ENCODE measurements around the gene ATL1. TPM values are rescaled to one million over a fixed set of nuclear protein-coding genes. Genes with fewer than 3 reads are reported as not detected.
"Not testable (repeated sequence)": the region's sequence is repeated elsewhere in the genome, so short reads cannot be mapped to it uniquely, and the experiment has no call there.

Gene ATL1
- total and polyA plus RNA-seq, 5 experiments from 2014 or later = 3.1 to 7.1 (median 3.9) TPM

- peaks cover 0 to 19% (median 6%) of the 10 kb centered on the region in 3 donors for H3K36me3 Mint-ChIP-seq
- no peak for DNase-seq
- POLR2A ChIA-PET = no interaction called here
- H3K4me3 Mint-ChIP-seq = no peak overlapping the region
- no peaks in the 10 kb centered on the region for H3K27me3 Mint-ChIP-seq
- no peaks in the 10 kb centered on the region for H3K9me3 Mint-ChIP-seq
- ATAC-seq = no peak
- no peak overlapping the region for H3K27ac Mint-ChIP-seq
- no peaks in the 10 kb centered on the region for H3K4me1 Mint-ChIP-seq
Measured at GRCh38 chr14:50635141-50635540, 75.2 kb downstream of the ATL1 start.

GRCh38 chr14:50647282-50647681, 87.3 kb downstream of the ATL1 start:
- POLR2A ChIA-PET = interaction anchor here (0.7 kb wide), 1 partner anchor 634 kb away, joined by 4 read pairs; no protein-coding TSS in a partner anchor

GRCh38 chr14:50647753-50648152, 87.8 kb downstream of the ATL1 start:
- Mint-ChIP-seq H3K27ac (peak overlapping the region in 1 of 10 donors; percentile 63), H3K4me1 (peaks cover 0 to 28% (median 0%) of the 10 kb centered on the region in 4 donors), H3K27me3 (no peaks in the 10 kb centered on the region), H3K36me3 (peaks cover 0 to 8% (median 2%) of the 10 kb centered on the region in 3 donors), H3K9me3 (no peaks in the 10 kb centered on the region), H3K4me3 (no peak overlapping the region)
- DNase-seq = no peak
- ATAC-seq = no peak
- POLR2A ChIA-PET = no interaction called here

More at GRCh38 chr14:50647282-50647681, 87.3 kb downstream of the ATL1 start:
- no peak for DNase-seq
- H3K36me3 Mint-ChIP-seq = peaks cover 0 to 10% (median 4%) of the 10 kb centered on the region in 3 donors
- no peaks in the 10 kb centered on the region for H3K27me3 Mint-ChIP-seq
- H3K9me3 Mint-ChIP-seq = no peaks in the 10 kb centered on the region
- peaks cover 0 to 28% (median 0%) of the 10 kb centered on the region in 4 donors for H3K4me1 Mint-ChIP-seq
- peak overlapping the region in 1 of 10 donors; percentile 45 for H3K4me3 Mint-ChIP-seq
- ATAC-seq = no peak
- peak overlapping the region in 1 of 10 donors; percentile 63 for H3K27ac Mint-ChIP-seq

- no peak overlapping the region for H3K27ac Mint-ChIP-seq
- H3K4me3 Mint-ChIP-seq = no peak overlapping the region
- H3K4me1 Mint-ChIP-seq = peaks cover 0 to 28% (median 3%) of the 10 kb centered on the region in 4 donors
- no peaks in the 10 kb centered on the region for H3K27me3 Mint-ChIP-seq
- H3K9me3 Mint-ChIP-seq = no peaks in the 10 kb centered on the region
- DNase-seq (no peak), ATAC-seq (no peak)
- POLR2A ChIA-PET = interaction anchor here (0.5 kb wide), 1 partner anchor 1080 kb away, joined by 3 read pairs; no protein-coding TSS in a partner anchor
- H3K36me3 Mint-ChIP-seq = no peaks in the 10 kb centered on the region
Measured at GRCh38 chr14:50649691-50650090, 89.7 kb downstream of the ATL1 start.

GRCh38 chr14:50656776-50657175, 96.8 kb downstream of the ATL1 start:
- Mint-ChIP-seq H3K27me3 (no peaks in the 10 kb centered on the region), H3K4me1 (peaks cover 0 to 6% (median 2%) of the 10 kb centered on the region in 4 donors), H3K36me3 (peaks cover 0 to 14% (median 8%) of the 10 kb centered on the region in 3 donors), H3K27ac (no peak overlapping the region), H3K9me3 (no peaks in the 10 kb centered on the region), H3K4me3 (no peak overlapping the region)
- DNase-seq (no peak), ATAC-seq (no peak)
- POLR2A ChIA-PET = interaction anchor here (0.7 kb wide), 1 partner anchor 14 kb away, joined by 3 read pairs; no protein-coding TSS in a partner anchor

- ATAC-seq (no peak), DNase-seq (no peak)
- Mint-ChIP-seq H3K27ac (no peak overlapping the region), H3K9me3 (no peaks in the 10 kb centered on the region), H3K4me1 (peaks cover 0 to 8% (median 2%) of the 10 kb centered on the region in 4 donors), H3K4me3 (no peak overlapping the region), H3K36me3 (peaks cover 0 to 14% (median 8%) of the 10 kb centered on the region in 3 donors), H3K27me3 (no peaks in the 10 kb centered on the region)
- POLR2A ChIA-PET = no interaction called here
Measured at GRCh38 chr14:50657753-50658152, 97.8 kb downstream of the ATL1 start.

GRCh38 chr14:50658203-50658602, 98.3 kb downstream of the ATL1 start:
- DNase-seq (no peak), ATAC-seq (no peak)
- POLR2A ChIA-PET = no interaction called here
- Mint-ChIP-seq H3K27me3 (no peaks in the 10 kb centered on the region), H3K4me1 (peaks cover 2 to 12% (median 2%) of the 10 kb centered on the region in 4 donors), H3K36me3 (peaks cover 0 to 16% (median 10%) of the 10 kb centered on the region in 3 donors), H3K4me3 (no peak overlapping the region), H3K27ac (no peak overlapping the region), H3K9me3 (no peaks in the 10 kb centered on the region)

- H3K27ac Mint-ChIP-seq = no peak overlapping the region
- POLR2A ChIA-PET = no interaction called here
Measured at GRCh38 chr14:50659327-50659974, 99.5 kb downstream of the ATL1 start.

GRCh38 chr14:50664579-50664978, 104.6 kb downstream of the ATL1 start:
- POLR2A ChIA-PET, H3K4me3 Mint-ChIP-seq, H3K27me3 Mint-ChIP-seq, ATAC-seq, DNase-seq, H3K9me3 Mint-ChIP-seq: not testable (repeated sequence)
- H3K4me1 Mint-ChIP-seq = peaks cover 13 to 25% (median 18%) of the 10 kb centered on the region in 4 donors
- H3K27ac Mint-ChIP-seq = peak overlapping the region in 1 of 10 donors; percentile 14
- H3K36me3 Mint-ChIP-seq = peaks cover 6 to 20% (median 19%) of the 10 kb centered on the region in 3 donors

More at GRCh38 chr14:50659327-50659974, 99.5 kb downstream of the ATL1 start:
- H3K4me3 Mint-ChIP-seq = no peak overlapping the region
- H3K36me3 Mint-ChIP-seq = peaks cover 6 to 16% (median 16%) of the 10 kb centered on the region in 3 donors
- no peak for DNase-seq
- peaks cover 2 to 15% (median 7%) of the 10 kb centered on the region in 4 donors for H3K4me1 Mint-ChIP-seq
- H3K27me3 Mint-ChIP-seq = no peaks in the 10 kb centered on the region
- no peak for ATAC-seq
- no peaks in the 10 kb centered on the region for H3K9me3 Mint-ChIP-seq

GRCh38 chr14:50665300-50665699, 105.4 kb downstream of the ATL1 start:
- H3K4me3 Mint-ChIP-seq, H3K27ac Mint-ChIP-seq, DNase-seq, ATAC-seq, H3K27me3 Mint-ChIP-seq, H3K9me3 Mint-ChIP-seq, POLR2A ChIA-PET: not testable (repeated sequence)
- H3K36me3 Mint-ChIP-seq = peaks cover 6 to 19% (median 18%) of the 10 kb centered on the region in 3 donors
- H3K4me1 Mint-ChIP-seq = peaks cover 13 to 25% (median 18%) of the 10 kb centered on the region in 4 donors

GRCh38 chr14:50666772-50667683, 107.1 kb downstream of the ATL1 start:
- POLR2A ChIA-PET = interaction anchor here (0.7 kb wide), 1 partner anchor 405 kb away, joined by 3 read pairs; no protein-coding TSS in a partner anchor
- no peaks in the 10 kb centered on the region for H3K27me3 Mint-ChIP-seq
- H3K9me3 Mint-ChIP-seq = no peaks in the 10 kb centered on the region
- DNase-seq = peak in 9 of 10 donors; percentile 6 to 70 (median 58)
- H3K4me3 Mint-ChIP-seq = peak overlapping the region in 2 of 10 donors; percentile 89 to 92
- H3K4me1 Mint-ChIP-seq = peaks cover 13 to 25% (median 18%) of the 10 kb centered on the region in 4 donors
- H3K27ac Mint-ChIP-seq = peak overlapping the region; percentile 80 to 92 (median 89)
- peaks cover 6 to 11% (median 6%) of the 10 kb centered on the region in 3 donors for H3K36me3 Mint-ChIP-seq
- ATAC-seq = peak; percentile 36 to 84

- Mint-ChIP-seq H3K36me3 (peaks cover 6 to 11% (median 6%) of the 10 kb centered on the region in 3 donors), H3K4me1 (peaks cover 13 to 25% (median 17%) of the 10 kb centered on the region in 4 donors), H3K9me3 (no peaks in the 10 kb centered on the region), H3K27me3 (no peaks in the 10 kb centered on the region), H3K27ac (peak overlapping the region; percentile 80 to 92 (median 89)), H3K4me3 (peak overlapping the region in 2 of 10 donors; percentile 89 to 92)
- DNase-seq = peak in 7 of 10 donors; percentile 2 to 66 (median 22)
- peak; percentile 65 to 70 for ATAC-seq
- POLR2A ChIA-PET = no interaction called here
Measured at GRCh38 chr14:50667684-50667995, 107.7 kb downstream of the ATL1 start.

Measured in naive thymus-derived CD8-positive, alpha-beta T cell (primary cell).